ENCODE data around the gene EFCAB13.
"Not testable (repeated sequence)": the region's sequence is repeated elsewhere in the genome, so short reads cannot be mapped to it uniquely, and the experiment has no call there.

The EFCAB13 gene

GRCh38 chr17:47470836-47471235, 147.1 kb downstream of the EFCAB13 start:
- Histone ChIP-seq H4K20me1 (no peaks in the 10 kb centered on the region), H3K27me3 (no peaks in the 10 kb centered on the region)
- no peak for TF ChIP-seq Cebpa-rat (IDR thresholded peaks at IDR 0.05)

GRCh38 chr17:47472073-47472472, 148.3 kb downstream of the EFCAB13 start:
- H3K36me3 ChIP-seq, H3K4me3 ChIP-seq, H3K9ac ChIP-seq, H4K20me1 ChIP-seq, H3K27me3 ChIP-seq, H3K4me2 ChIP-seq, H3K27ac ChIP-seq, H3K9me3 ChIP-seq, H3K4me1 ChIP-seq: not testable (repeated sequence)

More at GRCh38 chr17:47470836-47471235, 147.1 kb downstream of the EFCAB13 start:
- no peak overlapping the region for H3K4me3 ChIP-seq
- no peaks in the 10 kb centered on the region for H3K4me1 ChIP-seq
- no peak overlapping the region for H3K27ac ChIP-seq
- H3K9me3 ChIP-seq: no peaks in the 10 kb centered on the region
- no peak overlapping the region for H3K4me2 ChIP-seq
- no peak overlapping the region for H3K9ac ChIP-seq
- H3K36me3 ChIP-seq: no peaks in the 10 kb centered on the region

Data from BLaER1 (cell line).